Keratinocyte (primary cell): ENCODE results near the gene DDX60. TPM values are rescaled to one million over a fixed set of nuclear protein-coding genes. Genes with fewer than 3 reads are reported as not detected.

ENCODE experiments used
- DNase-seq: peaks from one replicate; pipeline ENCODE4 v3.0.0-alpha.2; 2011; ENCODE audit warnings: low read depth, missing footprints, low spot score
- FAIRE-seq: peaks from 2 replicates; lab custom pipeline; 2011; peaks lifted over from hg19 to GRCh38; lab: Jason Lieb, UNC
- H2AFZ ChIP-seq: 2 replicates; pipeline ENCODE4 v1.6.0; 2012; ENCODE audit warnings: low read length, control low read depth, inconsistent platforms; ENCODE audit not compliant: control insufficient read depth
- H3K27ac ChIP-seq: 2 replicates; pipeline ENCODE4 v1.5.1; 2011; ENCODE audit warnings: low read length; ENCODE audit not compliant: control insufficient read depth, insufficient read depth
- H3K27me3 ChIP-seq: 3 replicates; pipeline ENCODE4 v1.6.0; 2011; ENCODE audit warnings: low read length; ENCODE audit not compliant: control insufficient read depth, insufficient read depth; ENCODE audit errors: extremely low read depth
- H3K36me3 ChIP-seq, 2 experiments: 2 replicates in 1 of 2; 3 replicates in 1 of 2; pipeline ENCODE4 v1.5.1; 2011; ENCODE audit warnings: low read length in 2 of 2, mild to moderate bottlenecking in 1 of 2; ENCODE audit not compliant: control insufficient read depth in 2 of 2, insufficient read depth in 2 of 2; ENCODE audit errors: extremely low read depth in 1 of 2
- H3K4me1 ChIP-seq: 3 replicates; pipeline ENCODE4 v1.5.1; 2011; ENCODE audit warnings: low read length; ENCODE audit not compliant: control insufficient read depth, insufficient read depth; ENCODE audit errors: extremely low read depth
- H3K4me2 ChIP-seq: 3 replicates; pipeline ENCODE4 v1.6.0; 2011; ENCODE audit warnings: low read depth, low read length; ENCODE audit not compliant: control insufficient read depth, insufficient read depth; ENCODE audit errors: extremely low read depth
- H3K4me3 ChIP-seq, 3 experiments: fragments of 200-600 bp in 1 of 3; sonication (generic) in 1 of 3; 2 replicates in 2 of 3; 3 replicates in 1 of 3; pipeline ENCODE4 v1.5.1; 2011 to 2016; ENCODE audit warnings: low read length in 3 of 3, mild to moderate bottlenecking in 3 of 3, control low read depth in 2 of 3, inconsistent platforms in 1 of 3, low read depth in 1 of 3, mixed read lengths in 1 of 3, mixed run types in 1 of 3, moderate library complexity in 1 of 3; ENCODE audit not compliant: control insufficient read depth in 2 of 3, insufficient read depth in 2 of 3; ENCODE audit errors: extremely low read depth in 1 of 3
- H3K79me2 ChIP-seq: 2 replicates; pipeline ENCODE4 v1.6.0; 2012; ENCODE audit warnings: low read length; ENCODE audit not compliant: control insufficient read depth, insufficient read depth
- H3K9ac ChIP-seq: 3 replicates; pipeline ENCODE4 v1.6.0; 2011; ENCODE audit warnings: low read length; ENCODE audit not compliant: control insufficient read depth, insufficient read depth; ENCODE audit errors: extremely low read depth
- H3K9me1 ChIP-seq: 3 replicates; pipeline ENCODE4 v1.6.0; 2011; ENCODE audit warnings: low read length; ENCODE audit not compliant: control insufficient read depth, insufficient read depth; ENCODE audit errors: extremely low read depth
- H3K9me3 ChIP-seq: 2 replicates; pipeline ENCODE4 v1.5.1; 2012; ENCODE audit warnings: low read depth, low read length; ENCODE audit not compliant: control insufficient read depth
- H4K20me1 ChIP-seq: 3 replicates; pipeline ENCODE4 v1.6.0; 2011; ENCODE audit warnings: low read length; ENCODE audit not compliant: control insufficient read depth, insufficient read depth; ENCODE audit errors: extremely low read depth
- CTCF ChIP-seq, 3 experiments: IDR thresholded peaks in 1 of 3; conservative IDR thresholded peaks in 1 of 3; optimal IDR thresholded peaks in 1 of 3; 2 replicates in 2 of 3; 3 replicates in 1 of 3; pipeline versions ENCODE3 to v1.5.1; 2011; ENCODE audit warnings: low read length in 3 of 3, mild to moderate bottlenecking in 3 of 3, moderate library complexity in 2 of 3, control low read depth in 1 of 3, inconsistent platforms in 1 of 3; ENCODE audit not compliant: insufficient read depth in 2 of 3; ENCODE audit errors: extremely low read depth in 1 of 3
- EZH2 ChIP-seq: IDR thresholded peaks from one replicate; pipeline ENCODE4 v1.6.1; 2012; ENCODE audit warnings: inconsistent platforms, mild to moderate bottlenecking, low read length, moderate library complexity
- dilution Hi-C: fragments of 300-500 bp; cut with MboI; formaldehyde crosslinking; loops from one replicate; pipeline ENCODE4 v1.7.0; 2020; ENCODE audit warnings: low sequenced_read_pairs; ENCODE audit not compliant: extremely low pct_ligation_motif_present
- polyA plus RNA-seq, 5 experiments: library from polyadenylated mRNA; depleted of rRNA in 3 of 5; stranded (reverse) in 3 of 5; stranded (forward) in 1 of 5; unstranded in 1 of 5; fragments of >200 nt; gene quantifications; 1 replicate in 1 of 5; 2 replicates in 3 of 5; 3 replicates in 1 of 5; pipeline versions ENCODE4 v1.2.1 to v1.2.3, GENCODE V29; 2011 to 2012; ENCODE audit warnings: missing spikeins in 2 of 5, low read depth in 1 of 5, low replicate concordance in 1 of 5

Gene DDX60
- polyA plus RNA-seq, 1 donor (not counting 4 experiments of a cell fraction or from before 2014, with no cell fraction given) = 44.6 TPM

DNA sequence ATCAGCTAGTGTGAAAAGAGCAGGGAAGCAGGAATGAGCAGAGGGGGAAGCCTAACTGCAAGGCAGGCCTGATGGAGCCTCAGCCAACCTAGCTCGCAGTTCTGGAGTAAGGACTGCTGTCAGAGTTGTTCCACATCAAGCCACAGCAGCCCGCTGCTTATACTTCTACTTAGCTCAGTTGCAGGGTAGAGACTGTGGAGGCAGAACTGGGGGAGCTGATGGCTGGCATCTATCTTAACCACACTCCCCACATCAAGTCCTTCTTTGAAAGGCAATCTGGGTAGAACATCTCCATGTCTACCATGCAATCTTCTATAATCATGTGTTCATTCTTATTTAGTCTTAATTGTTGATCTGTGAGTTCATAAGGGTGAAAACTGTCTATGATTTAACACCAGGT, 46.1 kb downstream of the DDX60 start:
- no peak overlapping the region for H3K9ac ChIP-seq
- no peak overlapping the region for H3K4me2 ChIP-seq
- H3K9me3 ChIP-seq = no peaks in the 10 kb centered on the region
- H2AFZ ChIP-seq = no peak overlapping the region
- no peaks in the 10 kb centered on the region for H4K20me1 ChIP-seq
- H3K4me1 ChIP-seq = no peaks in the 10 kb centered on the region
- no peak for FAIRE-seq
- no peaks in the 10 kb centered on the region for H3K27me3 ChIP-seq
- TF ChIP-seq EZH2 = no peak
- no peak for TF ChIP-seq CTCF (optimal IDR thresholded peaks at IDR 0.05 in 1 of 3, IDR thresholded peaks at IDR 0.05 in 1 of 3, conservative IDR thresholded peaks at IDR 0.05 in 1 of 3; ENCODE audit: extremely low read depth in 1 of 3, insufficient read depth in 2 of 3, low read length in 3 of 3)
- dilution Hi-C loops = no loop called here
- peaks cover 0 to 13% of the 10 kb centered on the region in 2 experiments for H3K36me3 ChIP-seq
- peaks cover 2% of the 10 kb centered on the region for H3K9me1 ChIP-seq
- H3K79me2 ChIP-seq = no peaks in the 10 kb centered on the region
- no peak for DNase-seq
- no peak overlapping the region for H3K27ac ChIP-seq
- H3K4me3 ChIP-seq = no peak overlapping the region

- no peaks in the 10 kb centered on the region for H3K9me3 ChIP-seq
- H2AFZ ChIP-seq = no peak overlapping the region
- peaks cover 1 to 17% of the 10 kb centered on the region in 2 experiments for H3K36me3 ChIP-seq
- no peaks in the 10 kb centered on the region for H3K79me2 ChIP-seq
- H3K4me3 ChIP-seq = no peak overlapping the region
- no peak for FAIRE-seq
- no peak overlapping the region for H3K4me2 ChIP-seq
- peaks cover 2% of the 10 kb centered on the region for H3K9me1 ChIP-seq
- no peak overlapping the region for H3K9ac ChIP-seq
- no peak for DNase-seq
- dilution Hi-C loops = no loop called here
- H4K20me1 ChIP-seq = no peaks in the 10 kb centered on the region
- TF ChIP-seq EZH2 (no peak), CTCF (optimal IDR thresholded peaks at IDR 0.05 in 1 of 3, IDR thresholded peaks at IDR 0.05 in 1 of 3, conservative IDR thresholded peaks at IDR 0.05 in 1 of 3; ENCODE audit: extremely low read depth in 1 of 3, insufficient read depth in 2 of 3, low read length in 3 of 3) (no peak)
- no peaks in the 10 kb centered on the region for H3K27me3 ChIP-seq
- no peak overlapping the region for H3K27ac ChIP-seq
- H3K4me1 ChIP-seq = no peaks in the 10 kb centered on the region
Measured at GRCh38 chr4:168269896-168270295, 48.7 kb downstream of the DDX60 start.
